ENCODE data around the gene FFAR3.
"Not testable (repeated sequence)": the region's sequence is repeated elsewhere in the genome, so short reads cannot be mapped to it uniquely, and the experiment has no call there.

The FFAR3 gene

DNA sequence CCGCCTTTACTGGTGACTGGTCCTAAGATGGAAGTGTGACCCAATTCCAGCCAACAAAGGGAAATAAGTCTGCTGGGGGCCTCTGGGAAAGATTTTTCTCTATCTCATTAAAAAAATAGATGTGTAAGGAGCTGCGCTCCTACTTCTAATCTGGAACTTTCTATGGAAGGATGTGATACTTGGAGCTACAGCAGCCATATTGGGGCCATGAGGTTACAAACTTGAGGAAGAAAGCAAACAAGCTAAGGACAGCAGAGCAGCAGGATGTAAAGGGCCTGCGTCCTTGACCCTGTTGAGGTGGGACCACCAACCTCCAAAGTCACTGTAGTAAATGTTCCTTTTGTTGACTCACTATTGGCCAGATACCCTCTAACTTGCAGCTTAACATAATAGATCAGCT is 20.1 kb downstream of the FFAR3 start:
- DNase-seq: no peak

DNA sequence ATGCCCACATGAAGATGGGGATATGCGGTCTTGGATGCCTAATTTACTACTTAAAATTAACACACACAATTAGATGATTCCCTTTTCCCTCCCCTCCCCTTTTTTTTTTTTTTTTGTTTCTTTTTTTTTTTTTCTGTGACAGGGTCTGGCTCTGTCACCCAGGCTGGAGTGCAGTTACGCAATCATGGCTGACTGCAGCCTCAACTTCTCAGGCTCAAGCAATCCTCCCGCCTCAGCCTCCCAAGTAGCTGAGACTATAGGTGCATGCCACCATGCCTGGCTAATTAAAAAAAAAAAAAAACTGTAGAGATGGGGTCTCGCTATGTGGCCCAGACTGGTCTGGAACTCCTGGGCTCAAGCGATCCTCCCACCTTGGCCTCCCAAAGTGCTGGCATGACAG is 21.3 kb downstream of the FFAR3 start:
- DNase-seq: not testable (repeated sequence)

DNA sequence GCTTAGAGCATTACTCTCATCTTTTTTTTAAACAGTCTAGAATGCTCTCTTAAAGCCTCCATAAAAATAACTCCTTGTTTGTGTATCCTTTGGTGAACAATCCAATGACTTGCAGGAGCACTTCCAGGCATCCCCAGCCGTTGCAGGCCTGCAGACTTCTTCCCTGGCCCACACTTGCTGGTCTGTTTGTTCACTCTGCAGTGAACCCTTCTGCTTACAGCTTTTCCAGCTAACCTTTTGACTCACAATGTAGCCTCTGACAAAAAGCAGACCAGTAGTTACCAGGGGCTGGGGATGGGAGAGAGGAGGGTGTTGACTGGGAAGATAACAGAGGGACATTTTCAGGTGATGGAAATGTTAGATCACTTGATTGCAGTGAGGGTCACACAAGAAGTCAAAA is 21.7 kb downstream of the FFAR3 start:
- DNase-seq: no peak

DNA sequence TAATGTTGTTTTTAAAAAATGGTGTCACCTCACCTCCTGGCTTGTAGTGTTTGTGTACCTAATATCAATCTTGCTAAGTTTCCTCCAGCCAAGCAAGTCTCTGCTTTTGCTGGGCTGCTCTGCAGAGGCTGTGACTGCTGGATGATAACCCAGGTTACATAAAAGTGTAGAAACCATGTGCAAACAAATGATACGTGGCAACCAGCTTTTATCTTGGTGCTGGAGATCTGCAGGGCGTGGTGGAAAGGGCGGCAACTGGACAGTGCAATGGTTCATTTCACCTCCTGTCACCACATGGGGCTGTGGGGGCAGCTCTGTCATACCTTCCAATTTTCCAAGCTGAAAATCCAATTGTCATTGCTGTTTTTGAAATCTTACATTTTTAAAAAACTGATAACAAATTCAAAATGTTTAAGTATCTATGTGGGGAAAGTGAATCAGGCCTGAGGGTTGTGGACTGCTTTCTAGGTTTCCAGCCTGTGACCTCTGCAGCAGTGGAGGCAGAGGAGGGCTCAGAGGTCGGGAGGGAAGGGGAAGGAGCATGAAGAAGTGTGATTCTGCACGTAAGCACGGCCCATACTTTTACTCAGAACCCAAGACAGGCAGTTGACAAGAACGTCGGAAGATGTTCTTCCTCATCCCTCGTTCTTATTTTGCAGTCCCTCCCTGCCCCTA is 22.3 kb downstream of the FFAR3 start:
- no peak for DNase-seq

DNA sequence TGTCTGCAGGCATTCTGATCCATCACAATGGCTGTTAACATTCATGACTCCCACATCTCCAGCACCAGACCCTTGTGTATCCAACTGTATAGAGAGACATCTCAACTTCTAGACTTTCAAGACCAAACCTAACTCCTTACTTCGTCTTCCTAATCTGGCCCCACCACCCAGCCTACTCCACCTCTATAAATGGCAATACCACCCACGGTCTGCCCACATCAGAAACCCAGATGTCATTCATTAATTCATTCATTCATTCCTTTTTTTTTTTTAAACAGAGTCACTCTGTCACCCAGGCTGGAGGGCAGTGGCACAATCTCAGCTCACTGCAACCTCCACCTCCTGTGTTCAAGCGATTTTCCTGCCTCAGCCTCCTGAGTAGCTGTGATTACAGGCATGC is 23.1 kb downstream of the FFAR3 start:
- no peak for DNase-seq

DNA sequence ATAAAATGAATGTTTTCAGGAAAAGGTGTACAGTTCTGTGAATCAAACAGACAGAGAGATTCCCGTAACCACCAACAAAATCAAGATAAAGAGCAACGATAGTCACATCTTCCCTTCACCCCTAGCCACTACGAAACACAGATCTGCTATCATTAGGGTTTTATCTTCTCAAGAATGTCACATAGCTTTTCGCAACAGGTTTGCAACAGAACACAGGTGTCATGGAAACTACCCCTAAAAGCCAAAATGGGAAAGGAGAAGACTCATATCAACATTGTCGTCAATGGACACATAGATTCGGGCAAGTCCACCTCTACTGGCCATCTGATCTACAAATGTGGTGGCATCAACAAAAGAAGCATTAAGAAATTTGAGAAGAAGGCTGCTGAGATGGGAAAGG is 23.7 kb downstream of the FFAR3 start:
- DNase-seq: no peak

DNA sequence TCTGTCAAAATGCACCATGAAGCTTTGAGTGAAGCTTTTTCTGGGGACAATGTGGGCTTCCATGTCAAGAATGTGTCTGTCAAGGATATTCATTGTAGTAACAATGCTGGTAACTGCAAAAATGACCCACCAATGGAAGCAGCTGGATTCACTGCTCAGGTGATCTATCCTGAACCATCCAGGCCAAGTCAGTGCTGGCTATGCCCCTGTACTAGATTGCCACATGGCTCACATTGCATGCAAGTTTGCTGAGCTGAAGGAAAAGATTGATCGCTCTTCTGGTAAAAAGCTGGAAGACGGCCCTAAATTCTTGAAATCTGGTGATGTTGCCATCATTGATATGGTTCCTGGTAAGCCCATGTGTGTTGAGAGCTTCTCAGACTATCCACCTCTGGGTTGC is 25.3 kb downstream of the FFAR3 start:
- DNase-seq: no peak

DNA sequence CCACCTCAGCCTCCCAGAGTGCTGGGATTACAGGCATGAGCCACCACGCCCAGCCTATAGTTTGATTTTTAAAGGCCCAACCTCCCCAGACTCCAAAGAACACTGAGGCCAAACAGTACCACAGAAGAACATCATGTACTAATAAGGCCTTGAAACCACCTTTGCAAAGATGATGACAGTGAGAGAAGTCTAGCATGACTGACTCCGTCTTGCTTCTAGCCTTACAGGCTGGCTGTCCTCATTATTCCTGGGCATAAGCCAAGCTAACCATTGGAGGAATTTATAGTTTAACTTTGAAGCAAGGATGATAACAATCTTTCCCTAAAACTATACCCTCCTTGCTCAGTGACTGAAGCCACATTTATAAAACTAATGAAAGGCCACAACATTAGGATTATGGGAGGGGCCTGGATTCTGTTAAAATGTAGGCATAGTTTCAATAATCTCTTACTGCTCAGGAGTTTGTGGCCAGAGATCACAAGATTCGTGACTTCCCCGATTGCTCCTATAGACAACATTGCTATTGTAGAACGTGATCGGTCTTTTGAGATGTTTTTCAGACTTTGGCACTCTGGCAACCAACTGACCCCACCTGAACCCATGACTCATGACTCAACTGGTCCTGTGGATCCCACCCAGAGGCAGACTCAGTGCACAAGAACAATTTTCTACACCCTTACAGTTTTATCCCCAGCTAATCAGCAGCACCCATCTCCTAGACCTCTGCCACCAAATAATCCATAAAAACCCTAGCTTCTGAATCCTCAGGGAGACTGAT is 30.2 kb downstream of the FFAR3 start:
- no peak for DNase-seq

DNA sequence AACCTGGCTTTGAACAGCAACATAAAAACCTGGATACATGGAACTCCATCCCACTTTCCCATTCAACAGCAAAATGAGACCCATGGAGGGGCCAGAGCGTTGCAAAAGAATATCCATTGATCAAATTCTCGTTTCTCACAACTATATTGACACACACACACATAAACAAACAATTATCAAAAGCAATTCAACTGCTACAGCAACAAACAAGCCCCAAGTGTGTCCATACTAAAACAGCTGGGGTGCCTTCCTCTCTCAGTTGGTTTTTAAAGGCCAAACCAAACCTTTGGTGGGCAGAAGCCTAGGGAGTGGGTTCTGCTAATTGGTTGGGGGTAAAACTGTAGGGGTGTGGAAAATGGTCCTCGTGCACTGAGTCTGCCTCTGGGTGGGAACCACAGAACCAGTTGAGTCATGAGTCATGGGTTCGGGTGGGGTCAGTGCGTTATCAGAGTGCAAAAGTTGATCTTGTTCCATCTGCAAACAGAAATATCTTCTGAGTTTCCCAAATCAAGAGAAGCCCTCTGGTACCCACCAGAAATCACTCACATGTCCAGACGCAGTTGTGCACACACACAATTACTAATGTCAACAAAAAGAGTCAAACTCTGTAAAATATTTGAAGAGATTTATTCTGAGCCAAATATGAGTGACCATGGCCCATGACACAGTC is 31.1 kb downstream of the FFAR3 start:
- no peak for DNase-seq

DNA sequence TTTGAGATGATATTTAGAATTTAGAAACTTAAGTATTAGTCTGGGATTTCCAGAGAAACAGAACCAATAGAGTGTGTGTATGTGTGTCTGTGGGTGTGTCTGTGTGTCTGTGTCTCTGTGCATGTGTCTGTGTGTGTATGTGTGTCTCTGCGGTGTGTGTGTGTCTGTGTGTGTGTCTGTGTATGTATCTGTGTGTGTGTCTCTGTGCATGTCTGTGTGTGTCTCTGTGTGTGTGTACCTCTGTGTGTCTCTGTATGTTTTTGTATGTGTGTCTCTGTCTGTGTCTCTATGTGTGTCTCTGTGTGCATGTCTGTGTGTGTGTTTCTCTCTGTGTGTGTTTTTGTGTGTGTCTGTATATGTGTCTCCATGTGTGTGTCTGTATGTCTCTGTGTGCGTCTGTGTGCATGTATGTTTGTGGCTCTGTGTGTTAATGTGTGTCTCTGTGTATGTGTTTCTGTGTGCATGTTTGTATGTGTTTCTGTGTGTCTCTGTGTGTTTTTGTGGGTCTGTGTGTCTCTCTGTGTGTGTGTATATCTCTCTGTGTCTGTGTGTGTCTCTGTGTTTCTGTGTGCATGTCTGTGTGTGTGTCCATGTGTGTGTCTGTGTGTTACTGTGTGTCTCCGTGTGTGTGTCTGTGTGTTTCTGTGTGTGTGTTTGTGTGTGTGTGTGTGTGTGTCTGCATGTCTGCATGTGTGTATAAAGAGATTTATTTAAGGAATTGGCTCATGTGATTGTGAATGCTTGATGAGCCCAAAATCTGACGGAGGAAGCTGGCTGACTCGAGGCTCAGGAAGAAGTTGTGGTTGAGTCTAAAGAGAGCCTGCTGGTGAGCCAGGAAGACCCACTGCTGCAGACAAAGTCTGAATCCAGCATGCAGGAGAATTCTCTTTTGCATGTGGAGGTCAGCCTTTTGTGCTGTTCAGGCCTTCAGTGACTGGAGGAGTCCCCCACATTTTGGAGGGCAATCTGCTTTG is 34.8 kb downstream of the FFAR3 start:
- DNase-seq: no peak

DNA sequence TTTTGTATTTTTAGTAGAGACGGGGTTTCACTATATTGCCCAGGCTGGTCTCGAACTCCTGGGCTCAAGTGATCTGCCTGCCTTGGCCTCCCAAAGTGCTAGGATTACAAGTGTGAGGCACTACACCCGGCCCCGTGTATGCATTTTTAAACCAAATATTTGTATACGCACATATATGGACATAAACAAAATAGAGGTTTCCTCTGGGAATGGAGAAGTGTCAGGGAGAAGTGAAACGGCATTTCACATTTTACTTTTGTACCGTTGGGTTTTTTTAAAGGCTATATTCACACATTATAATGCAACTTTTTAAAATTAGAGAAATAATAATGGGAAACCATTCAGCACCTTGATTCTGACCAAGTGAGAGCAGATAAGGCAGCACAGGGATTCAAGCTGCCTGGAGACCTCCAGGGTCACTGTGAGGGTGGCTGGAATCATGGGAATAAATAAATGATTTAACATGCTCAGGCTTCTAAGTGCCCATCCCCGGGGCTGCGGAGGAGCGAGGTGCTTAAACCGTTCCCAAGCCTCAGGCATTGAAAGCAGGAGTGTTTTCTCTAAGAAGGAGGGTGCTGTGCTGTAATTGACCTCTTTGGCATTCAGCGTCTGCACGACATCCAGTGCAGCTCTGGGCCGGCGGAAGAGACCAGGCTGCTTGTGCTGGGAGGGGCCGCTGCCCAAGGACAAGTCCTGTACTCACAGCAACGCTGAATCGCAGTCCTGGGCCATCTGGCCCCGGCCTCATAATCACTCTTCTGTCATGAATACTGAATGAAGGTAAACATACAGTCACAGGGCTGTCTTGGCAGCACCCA is 37.3 kb downstream of the FFAR3 start:
- no peak for DNase-seq

DNA sequence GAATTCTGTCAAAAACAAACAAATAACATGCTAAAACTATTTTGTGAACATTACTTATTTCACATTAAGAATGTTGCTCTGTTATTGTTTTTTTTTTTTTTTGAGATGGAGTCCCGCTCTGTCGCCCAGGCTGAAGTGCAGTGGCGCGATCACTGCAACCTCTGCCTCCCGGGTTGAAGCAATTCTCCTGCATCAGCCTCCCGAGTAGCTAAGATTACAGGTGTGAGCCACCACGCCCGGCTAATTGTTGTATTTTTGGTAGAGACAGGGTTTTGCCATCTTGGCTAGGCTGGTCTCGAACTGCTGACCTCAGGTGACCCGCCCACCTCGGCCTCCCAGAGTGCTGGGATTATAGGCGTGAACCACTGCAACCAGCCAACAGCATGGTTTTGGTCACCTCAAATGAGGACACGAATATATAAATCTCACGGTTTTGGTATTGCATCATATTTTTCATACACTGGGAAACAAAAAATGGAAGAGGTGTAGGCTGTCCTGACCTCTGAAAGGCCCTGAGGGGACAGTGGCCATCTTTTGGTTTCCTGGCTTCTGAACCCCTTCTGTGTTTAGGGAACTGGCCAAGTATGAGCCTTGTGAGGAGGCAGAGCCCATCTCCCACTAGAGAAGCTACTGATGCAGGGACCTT is 38.1 kb downstream of the FFAR3 start:
- DNase-seq: no peak

DNA sequence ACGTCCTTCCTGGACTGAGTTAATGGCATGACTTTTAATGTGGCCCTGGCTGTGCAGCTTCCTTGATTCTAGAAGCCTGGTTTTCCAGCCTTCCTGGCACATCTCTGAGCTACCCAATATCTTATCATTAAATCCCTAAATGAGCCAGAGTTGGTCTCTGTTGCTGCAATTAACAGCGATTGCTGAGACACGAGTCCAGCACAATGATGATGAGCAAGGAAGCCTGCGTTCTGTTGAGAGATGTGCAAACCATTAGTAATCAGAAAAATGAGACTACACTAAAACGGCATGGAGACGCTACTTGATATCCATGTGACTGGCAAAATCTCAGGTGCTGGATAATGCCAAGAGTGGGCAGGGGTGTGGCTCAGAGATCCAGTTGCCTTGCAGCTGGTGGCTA is 38.8 kb downstream of the FFAR3 start:
- DNase-seq: no peak

DNA sequence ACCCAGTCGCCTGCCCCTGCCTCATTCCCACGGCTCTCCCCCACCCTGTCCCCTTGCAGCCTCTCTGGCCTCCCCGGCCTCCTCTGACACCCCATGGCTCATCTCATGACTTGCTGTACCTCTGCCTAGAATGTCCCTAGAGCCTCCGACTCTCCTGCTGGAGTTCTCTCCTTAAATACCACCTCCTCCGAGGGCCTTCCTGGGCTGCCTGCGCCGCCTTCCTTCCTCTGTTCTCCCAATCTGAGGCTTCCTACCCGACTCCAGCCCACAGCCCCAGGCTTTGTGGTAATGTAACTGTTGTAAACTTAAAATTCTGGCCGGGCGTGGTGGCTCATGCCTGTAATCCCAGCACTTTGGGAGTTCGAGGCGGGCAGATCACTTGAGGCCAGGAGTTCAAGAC is 40.3 kb downstream of the FFAR3 start:
- DNase-seq: no peak

DNA sequence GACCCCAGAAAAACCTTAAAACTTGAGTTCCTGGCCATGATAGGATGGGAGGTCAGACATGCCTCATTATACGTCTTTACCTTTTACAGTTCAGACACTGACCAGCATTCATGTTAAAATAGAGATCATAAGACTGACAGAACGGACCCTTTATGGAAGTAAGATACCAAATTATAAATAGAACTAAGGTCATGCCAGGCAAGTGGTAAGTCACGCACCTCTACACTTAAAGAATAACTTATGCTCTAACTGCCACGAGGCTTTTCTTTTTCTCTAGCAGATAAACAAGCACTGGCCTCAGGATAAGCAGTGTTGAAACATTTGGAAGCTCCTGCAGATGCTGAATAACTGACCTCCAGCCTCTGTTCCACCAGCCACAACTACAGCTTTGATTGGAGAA is 41.0 kb downstream of the FFAR3 start:
- DNase-seq: no peak

DNA sequence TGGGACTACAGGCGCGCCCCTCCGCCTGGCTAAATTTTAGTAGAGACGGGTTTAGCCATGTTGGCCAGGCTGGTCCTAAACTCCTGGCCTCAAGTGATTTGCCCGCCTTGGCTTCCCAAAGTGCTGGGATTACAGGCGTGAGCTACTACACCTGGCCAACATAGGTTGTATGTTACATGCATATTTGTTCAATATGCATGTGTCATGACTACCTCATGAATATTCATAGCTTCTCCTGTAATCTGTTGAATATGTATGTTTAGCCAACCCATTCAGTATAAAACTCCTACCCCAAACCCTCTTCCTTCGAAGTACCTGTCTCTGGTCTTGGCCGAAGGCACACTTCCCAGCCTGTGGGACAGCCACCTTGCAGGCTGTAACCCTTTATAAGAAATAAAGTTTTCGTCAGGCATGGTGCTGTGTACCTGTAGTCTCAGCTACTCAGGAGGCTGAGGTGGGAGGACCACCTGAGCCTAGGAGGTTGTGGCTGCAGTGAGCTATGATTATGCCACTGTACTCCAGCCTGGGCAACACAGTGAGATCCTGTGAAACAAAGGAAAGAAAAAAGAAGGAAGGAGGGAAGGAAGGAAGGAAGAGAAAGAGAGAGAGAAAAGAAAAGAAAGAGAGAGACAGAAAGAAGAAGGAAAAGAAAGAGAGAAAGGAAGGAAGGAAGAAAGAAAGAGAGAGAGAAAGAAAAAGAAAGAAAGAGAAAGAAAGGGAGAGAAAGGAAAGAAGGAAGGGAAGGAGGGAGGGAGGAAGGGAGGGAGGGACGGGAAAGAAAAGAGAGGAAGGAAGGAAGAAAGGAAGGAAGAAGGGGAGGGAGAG is 41.9 kb downstream of the FFAR3 start:
- DNase-seq: no peak

DNA sequence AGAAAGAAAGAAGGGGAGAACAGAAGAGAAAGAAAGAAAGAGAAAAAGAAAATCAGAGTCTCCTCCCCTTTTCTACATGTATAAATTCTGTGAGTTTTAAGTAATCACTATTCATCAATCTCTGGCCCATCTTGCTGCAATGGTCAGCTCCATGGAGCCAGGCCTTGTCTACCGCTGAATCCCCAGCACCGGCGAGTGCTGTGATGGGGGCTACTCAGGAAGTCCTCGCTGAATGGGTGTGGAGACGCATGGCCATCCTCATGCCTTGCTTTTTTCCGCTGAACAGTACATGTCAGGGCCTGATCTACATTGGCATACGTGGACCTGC is 42.5 kb downstream of the FFAR3 start:
- no peak for DNase-seq

DNA sequence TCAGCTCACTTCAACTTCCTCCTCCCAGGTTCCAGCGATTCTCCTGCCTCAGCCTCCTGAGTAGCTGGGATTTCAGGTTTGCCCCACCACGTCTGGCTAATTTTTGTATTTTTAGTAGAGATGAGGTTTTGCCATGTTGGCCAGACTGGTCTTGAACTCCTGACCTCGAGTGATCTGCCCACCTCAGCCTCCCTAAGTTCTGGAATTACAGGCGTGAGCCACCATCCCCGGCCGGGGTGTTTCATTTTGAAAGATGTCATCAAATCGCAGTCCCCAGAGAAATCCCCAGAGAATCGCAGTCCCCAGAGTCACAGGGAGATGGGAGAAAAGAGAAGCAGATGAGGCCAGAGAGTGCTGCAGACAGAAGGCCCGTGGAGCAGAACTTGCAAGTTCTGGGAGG is 43.2 kb downstream of the FFAR3 start:
- DNase-seq: not testable (repeated sequence)

DNA sequence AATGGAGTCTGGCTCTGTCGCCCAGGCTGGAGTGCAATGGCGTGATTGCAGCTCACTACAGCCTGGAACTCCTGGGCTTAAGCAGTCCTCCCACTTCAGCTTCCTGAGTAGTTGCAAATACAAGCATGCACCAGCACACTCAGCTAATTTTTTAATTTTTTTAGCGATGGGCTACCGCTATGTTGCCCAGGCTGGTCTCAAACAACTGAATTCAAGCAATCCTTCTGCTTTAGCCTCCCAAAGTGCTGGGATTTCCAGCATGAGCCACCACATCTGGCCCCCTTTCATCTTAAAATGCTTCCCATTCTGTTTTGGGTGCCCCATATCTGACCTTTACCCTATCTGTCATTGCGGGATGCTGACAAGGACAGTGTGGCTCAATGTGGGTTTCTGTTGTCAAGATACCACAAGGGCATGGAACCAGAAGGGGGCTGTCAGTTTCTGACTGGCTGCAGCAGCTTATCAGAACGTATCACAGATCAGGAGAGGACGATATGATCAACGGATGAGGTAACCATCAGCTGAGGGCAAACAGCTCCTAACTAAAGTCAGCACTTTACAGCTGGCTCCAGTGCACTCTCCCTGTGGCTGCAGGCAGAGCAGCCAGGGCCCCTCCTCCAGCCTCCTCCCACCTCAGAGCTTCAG is 45.0 kb downstream of the FFAR3 start:
- no peak for DNase-seq
